GM18868 (cell line): ENCODE data around the gene FLT3LG.
"Not testable (repeated sequence)": the region's sequence is repeated elsewhere in the genome, so short reads cannot be mapped to it uniquely, and the experiment has no call there.

ENCODE experiments used
- ATAC-seq: cut with Tn5 transposase; IDR thresholded peaks from one replicate; pipeline ENCODE4 v1.9.1; 2021; ENCODE audit warnings: mild to moderate bottlenecking, moderate library complexity; ENCODE audit not compliant: unreplicated experiment

FLT3LG gene

GRCh38 chr19:49440439-49441209, 33.4 kb upstream of the FLT3LG start:
- ATAC-seq: no peak

GRCh38 chr19:49441210-49441959, 32.6 kb upstream of the FLT3LG start, which contains the start of gene SLC17A7:
SLC17A7 (minus strand) TSS chr19:49441527; CDS start chr19:49441379, 148 bp downstream.
- ATAC-seq: no peak

- ATAC-seq: no peak
Observed at GRCh38 chr19:49441960-49442350, 32.1 kb upstream of the FLT3LG start.

GRCh38 chr19:49442354-49442753, 31.7 kb upstream of the FLT3LG start:
- ATAC-seq: no peak

- peak; percentile 7 for ATAC-seq
Observed at GRCh38 chr19:49442771-49443365, 31.1 kb upstream of the FLT3LG start.

GRCh38 chr19:49443366-49444099, 30.5 kb upstream of the FLT3LG start:
- ATAC-seq: peak; percentile 74

GRCh38 chr19:49444100-49444700, 29.8 kb upstream of the FLT3LG start:
- not testable (repeated sequence) for ATAC-seq

- no peak for ATAC-seq
Observed at GRCh38 chr19:49445997-49446396, 28.0 kb upstream of the FLT3LG start.

- no peak for ATAC-seq
Observed at GRCh38 chr19:49447485-49448431, 26.3 kb upstream of the FLT3LG start.

- no peak for ATAC-seq
Observed at GRCh38 chr19:49448432-49448786, 25.6 kb upstream of the FLT3LG start.

- ATAC-seq: no peak
Observed at GRCh38 chr19:49450405-49450804, 23.6 kb upstream of the FLT3LG start.

GRCh38 chr19:49451430-49452181, 22.4 kb upstream of the FLT3LG start, which contains the start of gene PIH1D1:
PIH1D1 (minus strand) TSS chr19:49451814; CDS start chr19:49451574, 240 bp downstream.
- peak; percentile 54 for ATAC-seq

- peak; percentile 85 for ATAC-seq
Observed at GRCh38 chr19:49453013-49453756, 20.8 kb upstream of the FLT3LG start, which contains the start of gene ALDH16A1. ALDH16A1 (plus strand) TSS chr19:49453225; CDS start chr19:49453332, 107 bp downstream.

GRCh38 chr19:49453757-49454240, 20.2 kb upstream of the FLT3LG start:
- ATAC-seq: no peak

- ATAC-seq: no peak
Observed at GRCh38 chr19:49455773-49456172, 18.2 kb upstream of the FLT3LG start.

GRCh38 chr19:49456326-49456725, 17.7 kb upstream of the FLT3LG start:
- ATAC-seq: no peak

GRCh38 chr19:49458567-49458903, 15.5 kb upstream of the FLT3LG start:
- ATAC-seq: no peak

GRCh38 chr19:49459388-49459787, 14.6 kb upstream of the FLT3LG start:
- no peak for ATAC-seq
